Measurements from ENCODE around the gene P4HB. TPM values are rescaled to one million over a fixed set of nuclear protein-coding genes. Genes with fewer than 3 reads are reported as not detected.

Gene P4HB
- total and polyA plus RNA-seq, 8 donors: 485 to 935 (median 547) TPM

DNA sequence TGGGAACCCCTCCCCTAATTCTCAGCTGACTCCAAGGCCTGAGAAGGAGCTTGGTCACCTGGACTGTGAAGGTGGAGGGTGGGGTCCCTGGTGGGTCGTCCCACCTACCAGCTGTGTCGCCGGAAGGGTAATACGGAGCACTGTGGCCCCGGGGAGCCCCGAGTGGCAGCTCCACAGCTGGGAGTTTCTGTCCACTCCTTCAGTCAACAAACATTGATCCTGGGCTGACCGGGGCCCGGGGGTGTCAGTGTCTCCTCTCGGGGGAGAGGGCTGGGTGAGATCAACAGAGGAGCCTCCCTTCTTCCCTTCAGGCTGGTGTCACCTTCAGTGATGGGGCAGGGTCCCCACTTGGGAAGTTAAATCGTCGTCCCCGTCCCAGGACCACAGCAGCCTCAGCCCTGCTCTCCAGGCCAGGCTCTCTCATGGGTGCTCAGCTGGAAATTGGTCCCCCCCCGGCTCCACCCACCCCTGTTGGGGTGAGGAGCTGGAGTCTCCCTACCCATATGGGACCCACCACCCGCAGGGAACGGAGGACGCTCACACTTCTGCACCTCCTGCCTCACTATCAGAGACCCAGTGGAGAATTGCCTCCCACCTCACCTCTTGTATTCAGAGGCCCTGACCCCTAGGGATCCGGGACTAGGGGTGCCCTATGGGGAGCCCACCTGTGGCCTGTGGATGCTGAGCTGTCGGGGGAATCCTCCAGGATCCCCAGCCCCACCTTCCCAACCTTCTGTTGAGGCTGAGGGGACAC is 54.5 kb downstream of the P4HB start:
- no peak for TF ChIP-seq CTCF (IDR thresholded peaks at IDR 0.05)
- H3K27ac ChIP-seq: no peak overlapping the region
- peaks cover 0 to 18% of the 10 kb centered on the region in 2 donors for H3K4me1 ChIP-seq
- no peaks in the 10 kb centered on the region for H3K36me3 ChIP-seq
- DNase-seq (no peak), ATAC-seq (no peak)
- intact Hi-C loops (cut with DNase I): no loop called here
- H3K4me3 ChIP-seq: no peak overlapping the region
- H3K27me3 ChIP-seq: peaks cover 33 to 96% of the 10 kb centered on the region in 2 donors
- H3K9me3 ChIP-seq: no peaks in the 10 kb centered on the region

GRCh38 chr17:81804559-81805399 is 55.6 kb downstream of the P4HB start:
- no peaks in the 10 kb centered on the region for H3K9me3 ChIP-seq
- H3K36me3 ChIP-seq: no peaks in the 10 kb centered on the region
- peaks cover 0 to 18% of the 10 kb centered on the region in 2 donors for H3K4me1 ChIP-seq
- no peak overlapping the region for H3K27ac ChIP-seq
- no peak for TF ChIP-seq CTCF (IDR thresholded peaks at IDR 0.05)
- intact Hi-C loops (cut with DNase I): no loop called here
- H3K27me3 ChIP-seq: peaks cover 33 to 95% of the 10 kb centered on the region in 2 donors
- DNase-seq (no peak), ATAC-seq (peak; percentile 12)
- H3K4me3 ChIP-seq: no peak overlapping the region

- Histone ChIP-seq H3K4me1 (peaks cover 0 to 18% of the 10 kb centered on the region in 2 donors), H3K27ac (no peak within 1 kb of the TSS), H3K4me3 (no peak within 1 kb of the TSS), H3K9me3 (no peaks in the 10 kb centered on the region), H3K27me3 (peaks cover 33 to 97% of the 10 kb centered on the region in 2 donors), H3K36me3 (no peaks in the 10 kb centered on the region)
- intact Hi-C loops (cut with DNase I): no loop called here
- TF ChIP-seq CTCF (IDR thresholded peaks at IDR 0.05): no peak
- ATAC-seq (no peak), DNase-seq (no peak)
Observed at GRCh38 chr17:81803728-81804558, 56.4 kb downstream of the P4HB start, which contains the start of gene GCGR. Gene GCGR, plus strand, starts transcription at chr17:81804150. Its CDS starts 4,869 bp downstream, at chr17:81809019.

DNA sequence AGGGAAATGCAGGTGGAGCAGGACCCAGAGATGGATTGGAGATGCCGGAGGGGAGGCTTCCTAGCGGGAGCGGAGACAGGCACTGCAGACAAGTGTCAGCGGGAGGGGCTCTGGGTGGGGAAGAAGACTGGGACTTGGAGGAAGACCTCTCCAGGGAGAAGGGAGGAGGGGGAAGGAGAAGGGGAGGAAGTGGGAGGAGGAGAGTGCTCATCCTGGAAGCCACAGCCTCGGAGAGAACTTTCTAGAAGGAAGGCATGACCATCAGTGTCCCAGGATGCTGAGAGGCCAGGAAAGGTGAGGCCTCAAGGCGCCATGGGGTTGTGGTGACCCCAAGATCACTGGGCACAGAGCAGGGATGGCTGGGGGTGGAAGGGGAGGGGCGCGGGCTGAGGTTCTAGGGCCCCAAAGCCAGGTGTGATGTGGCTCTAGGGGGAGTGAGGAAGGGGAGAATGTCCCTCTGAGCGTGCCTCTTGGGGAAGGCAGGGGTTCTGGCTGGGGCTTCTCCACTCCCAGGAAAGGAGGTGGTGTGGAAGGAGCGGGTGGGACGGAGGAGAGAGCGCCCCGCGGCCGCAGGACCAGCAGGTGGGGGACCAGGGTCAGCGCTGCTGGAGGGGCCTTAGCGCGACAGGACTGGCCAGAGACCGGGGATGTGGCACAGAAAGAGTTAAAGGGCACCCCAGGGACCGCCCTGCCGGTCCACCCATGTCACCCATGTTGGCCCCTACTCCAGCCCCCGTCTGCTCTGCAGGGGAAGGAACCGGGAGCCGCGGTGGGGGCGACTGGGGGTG is 57.3 kb downstream of the P4HB start:
- H3K36me3 ChIP-seq: no peaks in the 10 kb centered on the region
- no peak for DNase-seq
- peaks cover 33 to 88% of the 10 kb centered on the region in 2 donors for H3K27me3 ChIP-seq

More for the DNA sequence above, 57.3 kb downstream of the P4HB start:
- H3K4me1 ChIP-seq: peaks cover 0 to 18% of the 10 kb centered on the region in 2 donors
- no peak overlapping the region for H3K4me3 ChIP-seq
- no peak overlapping the region for H3K27ac ChIP-seq
- no peaks in the 10 kb centered on the region for H3K9me3 ChIP-seq
- intact Hi-C loops (cut with DNase I): no loop called here
- no peak for TF ChIP-seq CTCF (IDR thresholded peaks at IDR 0.05)
- ATAC-seq: no peak
